Muscle of leg (tissue), 11 donors: ENCODE measurements around the gene TMC8. TPM values are rescaled to one million over a fixed set of nuclear protein-coding genes. Genes with fewer than 3 reads are reported as not detected.

Source experiments
- DNase-seq: peaks from one replicate; pipeline ENCODE4 v3.0.0; 2013
- H3K27ac ChIP-seq: one replicate; pipeline ENCODE4 v1.5.1; 2013; ENCODE audit warnings: mild to moderate bottlenecking, low read length, control low read depth
- H3K27me3 ChIP-seq: one replicate; pipeline ENCODE4 v1.6.1; 2013; ENCODE audit warnings: low read length; ENCODE audit not compliant: control insufficient read depth, insufficient read depth
- H3K36me3 ChIP-seq: one replicate; pipeline ENCODE4 v1.6.1; 2013; ENCODE audit warnings: low read length; ENCODE audit not compliant: control insufficient read depth, insufficient read depth
- H3K4me1 ChIP-seq: one replicate; pipeline ENCODE4 v1.6.1; 2013; ENCODE audit warnings: low read length; ENCODE audit not compliant: control insufficient read depth, insufficient read depth
- H3K4me3 ChIP-seq: one replicate; pipeline ENCODE4 v1.5.1; 2013; ENCODE audit warnings: low read length, control low read depth
- H3K9me3 ChIP-seq: replicated peaks from 2 replicates; pipeline ENCODE4 v1.6.1; 2013; ENCODE audit warnings: low read depth, low read length; ENCODE audit not compliant: control insufficient read depth
- WGBS: methylation state at CpG from one replicate; pipeline ENCODE4 v1.1.5; 2013; ENCODE audit warnings: missing lambda C conversion rate; ENCODE audit not compliant: insufficient coverage; 5-methylcytosine and 5-hydroxymethylcytosine counted together
- polyA plus RNA-seq, 8 donors: library from polyadenylated mRNA; unstranded; fragments of 120-200 nt; gene quantifications; one replicate each; pipeline versions ENCODE4 v1.2.1 to v1.2.3, GENCODE V29; 2013; ENCODE audit warnings: inconsistent platforms in 1 of 8, low replicate concordance in 1 of 8; ENCODE audit not compliant: insufficient read length in 8 of 8, insufficient read depth in 1 of 8
- total RNA-seq: library from RNA; stranded (reverse); fragments of 120-200 nt; gene quantifications from one replicate; pipeline ENCODE4 v1.2.4, GENCODE V29; 2013

Gene TMC8
- total and polyA plus RNA-seq, 9 donors, result 1.2 to 3.8 (median 2.6) TPM

- no peak for DNase-seq
- no peaks in the 10 kb centered on the region for H3K27me3 ChIP-seq
- H3K27ac ChIP-seq, result no peak overlapping the region
- 94% methylated on average over 3 of the region's 9 CpGs for WGBS
- no peaks in the 10 kb centered on the region for H3K9me3 ChIP-seq
- H3K4me3 ChIP-seq, result no peak overlapping the region
- peaks cover 89% of the 10 kb centered on the region for H3K36me3 ChIP-seq
- no peaks in the 10 kb centered on the region for H3K4me1 ChIP-seq
These were observed 34.5 kb upstream of the TMC8 start for GRCh38 chr17:78096093-78096492.

- H3K9me3 ChIP-seq, result no peaks in the 10 kb centered on the region
- no peak overlapping the region for H3K27ac ChIP-seq
- H3K27me3 ChIP-seq, result no peaks in the 10 kb centered on the region
- 91% methylated on average over 4 of the region's 5 CpGs for WGBS
- no peak for DNase-seq
- H3K4me3 ChIP-seq, result no peak overlapping the region
- H3K4me1 ChIP-seq, result no peaks in the 10 kb centered on the region
- H3K36me3 ChIP-seq, result peaks cover 87% of the 10 kb centered on the region
These were observed 29.5 kb upstream of the TMC8 start for GRCh38 chr17:78101112-78101511.

- Histone ChIP-seq H3K4me3 (no peak overlapping the region), H3K36me3 (peaks cover 82% of the 10 kb centered on the region), H3K27me3 (no peaks in the 10 kb centered on the region), H3K4me1 (no peaks in the 10 kb centered on the region), H3K27ac (no peak overlapping the region), H3K9me3 (no peaks in the 10 kb centered on the region)
- DNase-seq, result no peak
- WGBS, result 87% methylated on average over 4 of the region's 10 CpGs
These were observed 29.0 kb upstream of the TMC8 start for GRCh38 chr17:78101542-78101941.

- Histone ChIP-seq H3K36me3 (peaks cover 66% of the 10 kb centered on the region), H3K4me3 (no peak overlapping the region), H3K9me3 (no peaks in the 10 kb centered on the region), H3K4me1 (no peaks in the 10 kb centered on the region), H3K27ac (no peak overlapping the region), H3K27me3 (no peaks in the 10 kb centered on the region)
- DNase-seq, result no peak
- WGBS, result no CpG with 5 or more reads among the region's 4 CpGs
These were observed 27.3 kb upstream of the TMC8 start for GRCh38 chr17:78103311-78103710.

GRCh38 chr17:78104540-78104941, 26.0 kb upstream of the TMC8 start:
- 93% methylated on average over 27 of the region's 28 CpGs for WGBS
- no peaks in the 10 kb centered on the region for H3K27me3 ChIP-seq

GRCh38 chr17:78105101-78105500, 25.5 kb upstream of the TMC8 start:
- H3K36me3 ChIP-seq, result peaks cover 61% of the 10 kb centered on the region
- DNase-seq, result no peak
- H3K27me3 ChIP-seq, result no peaks in the 10 kb centered on the region
- H3K4me1 ChIP-seq, result no peaks in the 10 kb centered on the region
- H3K4me3 ChIP-seq, result no peak overlapping the region
- H3K9me3 ChIP-seq, result no peaks in the 10 kb centered on the region
- WGBS, result 88% methylated on average over 14 of the region's 16 CpGs
- no peak overlapping the region for H3K27ac ChIP-seq

More at GRCh38 chr17:78104540-78104941, 26.0 kb upstream of the TMC8 start:
- H3K4me1 ChIP-seq, result no peaks in the 10 kb centered on the region
- H3K4me3 ChIP-seq, result no peak overlapping the region
- H3K9me3 ChIP-seq, result no peaks in the 10 kb centered on the region
- no peak overlapping the region for H3K27ac ChIP-seq
- DNase-seq, result no peak
- peaks cover 66% of the 10 kb centered on the region for H3K36me3 ChIP-seq

GRCh38 chr17:78105551-78105950, 25.0 kb upstream of the TMC8 start:
- no peaks in the 10 kb centered on the region for H3K9me3 ChIP-seq
- no peak overlapping the region for H3K4me3 ChIP-seq
- H3K27me3 ChIP-seq, result no peaks in the 10 kb centered on the region
- peak overlapping the region; percentile 9 for H3K27ac ChIP-seq
- H3K36me3 ChIP-seq, result peaks cover 56% of the 10 kb centered on the region
- no peak for DNase-seq
- H3K4me1 ChIP-seq, result no peaks in the 10 kb centered on the region
- 100% methylated on average over 2 of the region's 13 CpGs for WGBS

GRCh38 chr17:78106211-78106610, 24.4 kb upstream of the TMC8 start:
- Histone ChIP-seq H3K36me3 (peaks cover 57% of the 10 kb centered on the region), H3K27me3 (no peaks in the 10 kb centered on the region), H3K4me3 (no peak overlapping the region), H3K4me1 (no peaks in the 10 kb centered on the region), H3K9me3 (no peaks in the 10 kb centered on the region), H3K27ac (no peak overlapping the region)
- WGBS, result 69% methylated on average over 8 of the region's 15 CpGs
- no peak for DNase-seq

GRCh38 chr17:78107457-78107856, 23.1 kb upstream of the TMC8 start:
- H3K4me1 ChIP-seq, result peaks cover 3% of the 10 kb centered on the region
- no peaks in the 10 kb centered on the region for H3K9me3 ChIP-seq
- no peak overlapping the region for H3K27ac ChIP-seq
- DNase-seq, result no peak
- no peak overlapping the region for H3K4me3 ChIP-seq
- H3K27me3 ChIP-seq, result no peaks in the 10 kb centered on the region
- no CpG with 5 or more reads among the region's 10 CpGs for WGBS
- peaks cover 56% of the 10 kb centered on the region for H3K36me3 ChIP-seq

- no peak for DNase-seq
- Histone ChIP-seq H3K4me3 (no peak overlapping the region), H3K27me3 (no peaks in the 10 kb centered on the region), H3K4me1 (peaks cover 9% of the 10 kb centered on the region), H3K9me3 (no peaks in the 10 kb centered on the region), H3K27ac (no peak overlapping the region), H3K36me3 (peaks cover 53% of the 10 kb centered on the region)
- 89% methylated on average over 14 of the region's 21 CpGs for WGBS
These were observed 22.4 kb upstream of the TMC8 start for GRCh38 chr17:78107976-78108725.
